Subcutaneous abdominal adipose tissue (tissue), 5 donors: ENCODE results near the gene ZNF574.

Experiments used
- H3K27ac ChIP-seq: one replicate; pipeline ENCODE4 v1.7.0; 2013; ENCODE audit warnings: low read depth, mild to moderate bottlenecking, inconsistent platforms, low read length, moderate library complexity
- H3K27me3 ChIP-seq, 5 donors: one replicate each; pipeline ENCODE4 v1.7.0; 2013; ENCODE audit warnings: low read length in 5 of 5, inconsistent platforms in 1 of 5; ENCODE audit not compliant: control insufficient read depth in 5 of 5, insufficient read depth in 4 of 5
- H3K36me3 ChIP-seq, 5 donors: one replicate each; pipeline ENCODE4 v1.7.0; 2013; ENCODE audit warnings: low read length in 5 of 5; ENCODE audit not compliant: control insufficient read depth in 5 of 5, insufficient read depth in 5 of 5
- H3K4me1 ChIP-seq, 5 donors: one replicate each; pipeline ENCODE4 v1.7.0; 2013; ENCODE audit warnings: low read length in 5 of 5, mild to moderate bottlenecking in 3 of 5, moderate library complexity in 1 of 5; ENCODE audit not compliant: control insufficient read depth in 5 of 5, insufficient read depth in 5 of 5
- H3K4me3 ChIP-seq, 5 donors: one replicate each; pipeline ENCODE4 v1.7.0; 2013; ENCODE audit warnings: low read length in 5 of 5, low read depth in 1 of 5
- H3K9ac ChIP-seq, 5 donors: one replicate each; pipeline ENCODE4 v1.7.0; 2013; ENCODE audit warnings: low read length in 5 of 5, mild to moderate bottlenecking in 4 of 5, moderate library complexity in 3 of 5
- H3K9me3 ChIP-seq, 5 donors: one replicate each; pipeline ENCODE4 v1.7.0; 2013; ENCODE audit warnings: low read length in 5 of 5; ENCODE audit not compliant: control insufficient read depth in 5 of 5
- donor health status: healthy.
- donor health status: healthy.
- donor health status: healthy.
- donor health status: healthy.
- donor health status: healthy.

The ZNF574 gene

DNA sequence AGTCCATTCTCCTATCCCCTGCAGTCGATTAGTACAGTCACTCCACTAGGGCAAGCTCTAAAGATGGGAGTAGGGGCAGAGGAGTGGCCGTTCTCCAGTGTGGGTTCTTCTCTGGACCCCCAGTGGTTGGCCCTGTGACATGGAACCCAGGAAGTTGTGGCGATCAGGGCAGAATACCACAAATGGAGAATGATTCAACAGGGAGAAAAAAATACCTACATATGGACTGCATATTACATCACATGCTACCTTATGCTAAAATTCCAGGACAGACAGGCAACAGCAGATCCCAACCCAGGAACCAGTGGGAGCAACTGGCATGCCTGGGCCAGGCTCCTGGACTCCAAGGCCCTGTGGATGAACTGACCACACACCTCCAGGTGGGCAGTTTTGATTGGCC is 35.8 kb downstream of the ZNF574 start:
- no peaks in the 10 kb centered on the region for H3K9me3 ChIP-seq
- H3K36me3 ChIP-seq, result peaks cover 0 to 9% (median 0%) of the 10 kb centered on the region in 5 donors
- no peak overlapping the region for H3K9ac ChIP-seq
- H3K4me1 ChIP-seq, result peaks cover 3 to 19% (median 15%) of the 10 kb centered on the region in 5 donors
- no peak overlapping the region for H3K27ac ChIP-seq
- H3K27me3 ChIP-seq, result peaks cover 0 to 4% (median under 1%) of the 10 kb centered on the region in 5 donors
- no peak overlapping the region for H3K4me3 ChIP-seq

DNA sequence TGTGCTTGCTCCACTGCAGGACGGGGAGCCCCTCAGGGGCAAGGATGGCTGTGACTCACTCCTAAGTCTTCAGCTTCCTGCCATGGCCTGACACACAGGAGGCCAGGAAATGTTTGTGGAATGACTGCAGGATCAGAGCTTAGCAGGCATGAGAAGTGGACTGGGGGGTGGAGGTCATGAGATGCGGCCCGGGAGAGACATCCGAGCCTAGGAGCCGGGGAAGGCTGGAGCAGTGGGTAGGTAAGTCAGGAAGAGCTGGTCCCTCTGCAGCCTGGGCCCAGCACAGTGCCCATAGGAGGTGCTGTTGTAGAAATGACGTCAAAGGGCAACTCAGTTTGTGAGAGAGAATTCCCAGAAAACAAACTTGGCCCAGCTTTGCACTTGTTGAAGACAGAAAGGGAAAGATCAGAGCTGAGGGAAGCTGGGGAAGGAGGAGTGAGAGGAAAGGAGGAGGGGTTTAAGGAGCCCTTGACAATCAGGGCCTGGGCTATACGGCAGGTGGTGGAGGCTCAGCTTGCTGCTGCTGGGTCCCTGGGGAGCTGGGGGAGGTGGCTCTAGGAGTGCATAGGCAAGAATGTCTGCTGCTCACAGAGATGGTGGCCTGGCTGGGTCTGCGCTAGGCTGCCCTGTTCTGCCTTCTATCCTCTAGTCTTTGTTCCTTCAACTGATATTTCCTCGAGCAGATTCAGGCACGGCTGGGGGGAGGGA is 37.8 kb downstream of the ZNF574 start:
- Histone ChIP-seq H3K27ac (no peak overlapping the region), H3K36me3 (peaks cover 0 to 9% (median 0%) of the 10 kb centered on the region in 5 donors), H3K9ac (no peak overlapping the region), H3K4me1 (peaks cover 3 to 15% (median 11%) of the 10 kb centered on the region in 5 donors), H3K27me3 (peaks cover 0 to 4% (median 2%) of the 10 kb centered on the region in 5 donors), H3K4me3 (no peak overlapping the region), H3K9me3 (no peaks in the 10 kb centered on the region)

DNA sequence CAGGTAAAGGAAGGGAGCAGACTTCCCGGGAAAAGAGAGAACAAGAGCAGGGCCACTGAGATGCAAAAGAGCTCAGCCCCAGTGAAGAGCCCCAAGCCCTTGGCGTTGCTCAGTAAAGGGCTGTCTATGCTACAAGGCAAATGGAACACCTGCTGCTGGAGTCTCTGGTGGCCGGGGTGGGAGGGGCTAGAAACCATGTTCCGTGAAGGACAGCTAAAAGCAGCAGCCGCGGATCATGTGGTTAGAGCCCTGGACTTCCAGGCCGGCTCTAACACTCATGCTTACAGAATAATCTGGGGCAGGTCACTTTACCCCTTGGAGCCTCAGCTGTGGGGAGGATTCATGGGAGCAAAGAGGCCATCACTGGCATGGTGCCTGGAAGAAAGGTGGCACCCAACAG is 38.4 kb downstream of the ZNF574 start:
- Histone ChIP-seq H3K4me1 (peaks cover 3 to 14% (median 9%) of the 10 kb centered on the region in 5 donors), H3K36me3 (peaks cover 0 to 9% (median 0%) of the 10 kb centered on the region in 5 donors), H3K4me3 (no peak overlapping the region), H3K9ac (no peak overlapping the region), H3K27me3 (peaks cover 0 to 4% (median 0%) of the 10 kb centered on the region in 5 donors), H3K27ac (no peak overlapping the region), H3K9me3 (no peaks in the 10 kb centered on the region)

DNA sequence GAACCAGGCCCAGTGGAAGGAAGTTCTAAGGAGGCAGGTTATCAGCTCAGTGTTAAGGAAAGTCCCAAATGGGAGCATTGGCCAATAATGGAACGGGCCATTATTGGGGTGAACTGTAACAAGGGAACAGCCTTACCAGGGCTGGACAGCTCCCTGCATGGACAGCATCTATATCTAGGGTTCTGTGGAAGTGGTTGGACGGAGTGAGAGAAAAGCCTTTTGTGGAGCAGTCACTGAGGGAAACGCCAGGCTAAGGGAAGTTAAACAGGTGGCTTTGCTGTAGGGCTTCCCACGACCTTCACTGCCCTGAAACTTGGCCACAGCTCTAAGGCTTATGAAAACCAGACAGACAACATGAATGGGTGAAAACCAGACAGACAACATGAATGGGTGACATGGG is 39.3 kb downstream of the ZNF574 start:
- Histone ChIP-seq H3K36me3 (peaks cover 0 to 9% (median 0%) of the 10 kb centered on the region in 5 donors), H3K27ac (no peak overlapping the region), H3K4me3 (no peak overlapping the region)

DNA sequence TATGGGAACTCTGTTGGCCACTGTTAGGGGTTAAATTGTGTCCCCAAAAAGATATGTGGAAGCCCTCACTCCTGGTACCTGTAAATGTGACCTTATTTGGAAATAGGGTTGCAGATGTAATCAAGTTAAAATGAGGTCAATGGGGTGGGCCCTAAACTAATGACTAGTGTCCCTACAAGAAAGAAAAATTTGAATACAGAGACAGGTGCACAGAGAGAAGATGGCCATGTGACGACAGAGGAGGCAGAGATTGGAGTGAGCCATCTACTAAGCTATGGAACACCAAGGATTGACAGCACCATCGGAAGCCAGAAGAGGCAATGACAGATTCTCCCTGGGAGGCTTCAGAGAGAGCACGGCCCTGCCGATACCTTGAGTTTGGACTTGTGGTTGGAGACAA is 39.7 kb downstream of the ZNF574 start:
- Histone ChIP-seq H3K4me1 (peaks cover 3 to 14% (median 10%) of the 10 kb centered on the region in 5 donors), H3K4me3 (no peak overlapping the region), H3K27ac (no peak overlapping the region), H3K27me3 (peaks cover 0 to 4% (median 0%) of the 10 kb centered on the region in 5 donors), H3K9me3 (no peaks in the 10 kb centered on the region), H3K36me3 (peaks cover 0 to 9% (median 0%) of the 10 kb centered on the region in 5 donors), H3K9ac (no peak overlapping the region)

More for the DNA sequence above, 39.3 kb downstream of the ZNF574 start:
- Histone ChIP-seq H3K27me3 (peaks cover 0 to 4% (median 0%) of the 10 kb centered on the region in 5 donors), H3K4me1 (peaks cover 3 to 14% (median 9%) of the 10 kb centered on the region in 5 donors), H3K9me3 (no peaks in the 10 kb centered on the region), H3K9ac (no peak overlapping the region)

DNA sequence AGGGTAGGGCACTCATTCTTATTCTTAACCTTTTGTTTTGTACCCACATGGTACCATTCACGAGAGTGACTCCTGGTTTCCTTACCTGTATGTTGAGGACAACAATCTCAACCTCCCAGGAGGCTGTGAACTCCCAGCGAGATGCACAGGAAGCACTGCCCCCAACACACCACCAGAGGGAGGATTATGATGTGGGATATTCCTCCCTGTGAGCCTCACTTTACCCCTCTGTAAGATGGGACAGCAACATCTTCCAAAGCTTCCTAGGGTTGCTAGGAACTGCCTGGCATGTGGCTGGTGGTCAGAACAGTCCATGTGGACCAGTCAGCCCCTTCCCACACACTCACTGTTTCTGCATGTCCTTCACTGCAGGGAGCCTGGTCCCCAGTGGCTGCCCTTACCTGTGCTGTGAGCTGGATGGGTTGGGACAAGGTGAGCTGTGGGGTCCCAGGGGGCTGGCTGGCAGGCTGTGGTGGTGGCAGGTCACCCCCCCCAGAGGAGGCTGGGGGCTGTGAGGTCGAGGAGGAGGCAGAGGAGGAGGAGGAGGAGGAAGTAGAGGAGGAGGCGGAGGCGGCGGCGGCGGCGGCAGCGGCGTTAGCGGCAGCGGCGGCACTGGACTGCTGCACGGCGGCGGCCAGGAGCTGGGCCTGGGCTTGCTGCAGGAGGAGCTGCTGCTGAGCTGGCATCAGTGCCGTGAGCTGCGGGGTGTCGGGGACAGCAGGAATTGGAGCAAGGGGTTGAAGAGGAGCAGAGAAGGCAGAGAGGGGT is 40.5 kb downstream of the ZNF574 start:
- peaks cover 3 to 18% (median 11%) of the 10 kb centered on the region in 5 donors for H3K4me1 ChIP-seq
- peaks cover 0 to 4% (median 2%) of the 10 kb centered on the region in 5 donors for H3K27me3 ChIP-seq
- H3K27ac ChIP-seq, result no peak overlapping the region
- no peaks in the 10 kb centered on the region for H3K9me3 ChIP-seq
- H3K36me3 ChIP-seq, result peaks cover 0 to 9% (median 0%) of the 10 kb centered on the region in 5 donors
- H3K4me3 ChIP-seq, result no peak overlapping the region
- no peak overlapping the region for H3K9ac ChIP-seq

DNA sequence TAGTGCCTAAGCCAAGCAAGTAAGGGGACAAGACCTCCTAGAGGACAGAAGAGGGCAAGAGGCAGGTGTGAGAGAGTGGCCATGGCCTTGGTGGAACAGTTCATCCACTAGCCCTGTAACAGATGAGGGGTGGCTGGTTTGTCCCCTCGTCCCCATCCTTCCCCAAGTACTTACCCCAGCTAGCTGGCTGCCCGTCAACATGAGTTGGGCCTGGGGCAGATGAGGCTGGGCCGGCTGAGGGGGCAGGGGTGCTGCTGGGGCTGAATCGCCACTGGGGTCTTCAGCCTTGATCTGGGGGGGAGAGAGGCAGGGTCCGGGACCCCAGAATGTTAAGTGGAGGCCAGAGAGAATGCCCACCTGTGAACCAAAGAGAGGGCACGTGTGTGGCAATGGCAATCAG is 41.1 kb downstream of the ZNF574 start:
- Histone ChIP-seq H3K27me3 (peaks cover 0 to 4% (median 3%) of the 10 kb centered on the region in 5 donors), H3K9ac (no peak overlapping the region), H3K4me1 (peaks cover 3 to 23% (median 11%) of the 10 kb centered on the region in 5 donors), H3K27ac (no peak overlapping the region), H3K4me3 (no peak overlapping the region), H3K36me3 (peaks cover 0 to 9% (median 0%) of the 10 kb centered on the region in 5 donors), H3K9me3 (no peaks in the 10 kb centered on the region)

DNA sequence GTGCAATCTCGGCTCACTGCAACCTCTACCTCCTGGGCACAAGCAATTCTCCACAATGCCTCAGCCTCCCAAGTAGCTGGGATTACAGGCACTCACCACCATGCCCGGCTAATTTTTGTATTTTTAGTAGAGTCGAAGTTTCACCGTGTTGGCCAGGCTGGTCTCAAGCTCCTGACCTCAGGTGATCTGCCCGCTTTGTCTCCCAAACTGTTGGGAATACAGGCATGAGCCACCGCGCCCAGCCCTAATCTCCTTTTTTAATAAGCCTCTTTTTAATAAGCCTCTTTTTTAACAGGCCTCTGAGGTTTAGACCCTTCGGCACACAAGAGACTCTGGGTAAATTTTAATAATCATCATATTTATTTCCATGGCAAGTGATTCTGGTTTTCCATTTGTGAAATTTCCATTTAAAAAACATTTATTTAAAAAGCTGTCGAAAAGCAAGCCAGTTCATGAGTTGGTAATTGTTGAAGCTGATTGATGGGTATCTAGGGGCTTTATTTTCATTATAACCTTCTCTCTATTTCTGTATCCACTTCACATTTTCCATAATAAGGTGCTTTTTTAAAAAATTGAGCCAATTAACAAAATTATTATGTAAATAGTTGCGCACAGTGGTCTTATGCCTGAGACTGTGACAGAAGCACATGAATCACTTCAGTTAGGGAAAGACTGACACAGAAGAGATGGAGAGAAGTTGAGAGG is 44.5 kb downstream of the ZNF574 start:
- H3K27me3 ChIP-seq, result peaks cover 0 to 6% (median 4%) of the 10 kb centered on the region in 5 donors
- H3K4me1 ChIP-seq, result peaks cover 0 to 35% (median 6%) of the 10 kb centered on the region in 5 donors
- no peak overlapping the region for H3K27ac ChIP-seq
- H3K9me3 ChIP-seq, result no peaks in the 10 kb centered on the region
- H3K4me3 ChIP-seq, result no peak overlapping the region
- H3K9ac ChIP-seq, result no peak overlapping the region
- peaks cover 0 to 6% (median 0%) of the 10 kb centered on the region in 5 donors for H3K36me3 ChIP-seq

DNA sequence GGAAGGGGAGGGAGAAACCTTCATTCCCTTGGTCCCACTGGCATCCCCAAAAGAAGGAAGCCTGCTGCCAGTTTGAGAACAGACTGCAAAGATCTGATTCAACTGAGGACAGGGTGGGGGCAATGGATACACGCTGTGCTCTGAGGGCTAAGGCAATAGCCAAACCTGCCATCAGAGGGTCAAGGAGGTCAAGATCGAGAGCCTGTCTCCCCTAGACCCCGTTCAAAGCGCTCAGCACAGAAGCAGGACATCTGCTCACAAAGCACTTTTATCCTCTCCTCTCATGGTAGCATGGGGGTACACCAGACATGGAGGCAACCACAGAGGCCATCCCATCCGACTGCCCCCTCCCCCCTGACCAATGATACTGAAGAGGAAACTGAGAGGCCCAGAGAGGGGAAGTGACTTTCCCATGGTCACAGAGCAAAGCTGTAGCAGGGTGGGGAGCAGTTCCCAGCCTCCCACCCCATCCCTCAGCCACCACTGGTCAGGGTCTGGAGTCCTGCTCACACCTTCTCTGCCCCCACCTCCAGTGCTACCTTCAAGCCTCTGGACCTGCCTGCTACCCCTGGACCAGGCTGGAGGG is 45.2 kb downstream of the ZNF574 start:
- Histone ChIP-seq H3K27me3 (peaks cover 0 to 6% (median 5%) of the 10 kb centered on the region in 5 donors), H3K4me1 (peaks cover 0 to 35% (median 6%) of the 10 kb centered on the region in 5 donors), H3K9me3 (no peaks in the 10 kb centered on the region), H3K36me3 (peaks cover 0 to 5% (median 0%) of the 10 kb centered on the region in 5 donors), H3K27ac (no peak overlapping the region), H3K4me3 (no peak overlapping the region), H3K9ac (no peak overlapping the region)
